LNCaP clone FGC (cell line): ENCODE results near the gene RAB13.
A peak's percentile ranks its signal among the peaks of the same experiment; 100 is the strongest.
"Not testable (repeated sequence)": the region's sequence is repeated elsewhere in the genome, so short reads cannot be mapped to it uniquely, and the experiment has no call there.

Experiments used
- DNase-seq: peaks from one replicate; pipeline ENCODE4 v3.0.0-alpha.2; 2011; ENCODE audit warnings: low read depth
- H3K4me3 ChIP-seq: 2 replicates; pipeline ENCODE4 v1.5.1; 2011; ENCODE audit warnings: mild to moderate bottlenecking, low read depth, low read length, control low read depth
- CTCF ChIP-seq: IDR thresholded peaks from 2 replicates; pipeline ENCODE4 v1.5.1; 2012; ENCODE audit warnings: mild to moderate bottlenecking; ENCODE audit not compliant: control insufficient read depth, insufficient read depth; ENCODE audit errors: extremely low read depth

Gene RAB13

GRCh38 chr1:153990468-153991150 lies 4.5 kb upstream of the RAB13 start, which contains the start of gene RPS27:
Gene RPS27 (plus strand): TSS chr1:153990762. CDS start chr1:153990797, 35 bp downstream.
- no peak for TF ChIP-seq CTCF
- H3K4me3 ChIP-seq, result peak within 1 kb of the TSS; percentile 83
- peak; percentile 98 for DNase-seq

GRCh38 chr1:153987621-153988020 lies 1.5 kb upstream of the RAB13 start:
- no peak overlapping the region for H3K4me3 ChIP-seq
- no peak for TF ChIP-seq CTCF
- no peak for DNase-seq

DNA sequence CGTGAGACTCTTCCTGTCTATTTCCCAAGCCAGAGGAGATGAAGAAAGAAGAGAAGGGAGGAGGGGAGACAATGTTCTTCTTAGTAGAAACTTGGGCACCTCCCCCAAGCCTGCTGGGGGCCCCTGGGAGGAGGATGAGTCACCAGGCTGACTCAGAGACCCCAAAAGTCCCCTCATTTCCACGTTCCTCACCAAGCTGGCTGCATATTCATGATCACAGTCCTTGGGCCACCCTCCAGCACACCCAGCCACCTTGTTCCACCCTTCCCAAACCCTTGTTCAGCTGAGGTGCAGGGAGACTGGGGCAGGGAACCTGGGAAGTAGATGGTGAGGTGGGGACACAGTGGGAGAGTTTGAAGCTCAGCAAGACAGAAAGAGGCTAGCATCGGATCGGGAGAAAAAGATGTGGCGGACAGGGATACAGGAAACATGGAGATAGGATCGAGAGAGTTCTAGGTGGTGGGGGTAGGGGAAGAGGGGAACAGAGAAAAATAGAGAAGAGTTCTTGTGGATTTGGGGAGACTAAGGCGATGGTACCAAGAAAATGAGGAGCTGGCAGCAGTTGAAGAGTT lies 712 bp downstream of the RAB13 start:
- peak overlapping the region; percentile 73 for H3K4me3 ChIP-seq
- TF ChIP-seq CTCF, result no peak
- no peak for DNase-seq

GRCh38 chr1:153984123-153984894 lies 1.8 kb downstream of the RAB13 start:
- no peak overlapping the region for H3K4me3 ChIP-seq
- no peak for TF ChIP-seq CTCF
- DNase-seq, result no peak

DNA sequence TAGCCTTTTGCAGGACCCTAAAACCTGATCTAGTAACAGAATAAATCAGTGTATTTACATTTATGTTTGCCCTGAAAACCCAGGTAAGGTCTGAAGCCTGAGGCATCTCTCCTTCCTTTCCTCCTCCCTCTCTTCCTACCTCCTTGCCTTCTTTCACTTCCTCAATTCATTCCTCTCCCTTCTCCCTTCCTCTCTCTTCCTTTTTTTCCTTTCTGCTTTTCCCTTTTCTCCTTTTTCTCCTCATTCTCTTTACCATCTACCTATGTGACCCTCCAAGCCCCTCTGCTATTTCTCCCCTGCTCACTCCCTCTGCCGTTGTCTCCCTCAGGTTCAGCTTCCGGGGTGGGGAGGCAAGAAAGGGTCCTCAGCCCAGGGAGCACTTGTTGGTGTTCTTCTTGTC lies 4.4 kb downstream of the RAB13 start:
- H3K4me3 ChIP-seq, DNase-seq: not testable (repeated sequence)

- not testable (repeated sequence) for H3K4me3 ChIP-seq, DNase-seq
Observed at GRCh38 chr1:153979091-153979490, 7.0 kb downstream of the RAB13 start.

GRCh38 chr1:153978274-153978909 lies 7.7 kb downstream of the RAB13 start:
- no peak for DNase-seq
- peak overlapping the region; percentile 83 for H3K4me3 ChIP-seq
- TF ChIP-seq CTCF, result no peak
